GM12878 (cell line): ENCODE results near the gene ADGRD1. TPM values are rescaled to one million over a fixed set of nuclear protein-coding genes. Genes with fewer than 3 reads are reported as not detected.

Source experiments
- ATAC-seq: fragments of 200-7000 bp; cut with Tn5 transposase; 3 replicates; pipeline ENCODE4 v1.9.1; 2020; ENCODE audit warnings: mild to moderate bottlenecking, moderate library complexity
- BruUV-seq: library from RNA; stranded (reverse); fragments of 400-500 nt; replicated peaks from 2 replicates; lab custom pipeline; 2021; lab: Mats Ljungman, UMichigan
- CTCF ChIA-PET: fragments of 300-600 bp; sonication (Branson Sonifier 250); formaldehyde crosslinking; extraction: SDS; loops from one replicate; lab custom pipeline; 2021; ENCODE audit warnings: inconsistent platforms; lab: Yijun Ruan, JAX
- POLR2A ChIA-PET: fragments of 350-600 bp; formaldehyde crosslinking; extraction: SDS; loops from one replicate; lab custom pipeline; 2021; ENCODE audit warnings: inconsistent platforms; lab: Charles Lee
- RAD21 ChIA-PET: fragments of 300-600 bp; sonication (Branson Sonifier 250); formaldehyde crosslinking; loops from one replicate; lab custom pipeline; 2023; ENCODE audit warnings: antibody characterized with exemption; ENCODE audit not compliant: unreplicated experiment; lab: Charles Lee
- SMC1A ChIA-PET: fragments of 300-600 bp; sonication (Branson Sonifier 250); formaldehyde crosslinking; loops from one replicate; lab custom pipeline; 2023; ENCODE audit not compliant: unreplicated experiment, uncharacterized antibody; lab: Charles Lee
- DNase-seq: peaks from one replicate; pipeline ENCODE4 v3.0.0-alpha.2; 2011; ENCODE audit warnings: low read depth, low spot score
- FAIRE-seq: peaks from 3 replicates; lab custom pipeline; 2011; peaks lifted over from hg19 to GRCh38; lab: Jason Lieb, UNC
- H2AFZ ChIP-seq: 2 replicates; pipeline ENCODE4 v1.6.0; 2011; ENCODE audit warnings: low read depth, low read length, control low read depth; ENCODE audit not compliant: control insufficient read depth
- H3K27ac ChIP-seq: 2 replicates; pipeline ENCODE4 v1.5.1; 2011; ENCODE audit warnings: control low read depth; ENCODE audit not compliant: control insufficient read depth, insufficient read depth
- H3K27me3 ChIP-seq, 2 experiments: replicated peaks in 1 of 2; 2 replicates each; pipeline versions ENCODE4 v1.6.0 to v1.6.1; 2011; ENCODE audit warnings: low read length in 1 of 2; ENCODE audit not compliant: control insufficient read depth in 2 of 2, insufficient read depth in 2 of 2
- H3K36me3 ChIP-seq, 2 experiments: 2 replicates each; pipeline ENCODE4 v1.5.1; 2011; ENCODE audit warnings: low read length in 1 of 2; ENCODE audit not compliant: control insufficient read depth in 2 of 2, insufficient read depth in 2 of 2
- H3K4me1 ChIP-seq: 2 replicates; pipeline ENCODE4 v1.6.1; 2011; ENCODE audit warnings: mild to moderate bottlenecking, low read length, moderate library complexity, mixed read lengths; ENCODE audit not compliant: control insufficient read depth, insufficient read depth
- H3K4me2 ChIP-seq: 2 replicates; pipeline ENCODE4 v1.6.0; 2011; ENCODE audit warnings: control low read depth; ENCODE audit not compliant: control insufficient read depth, insufficient read depth
- H3K4me3 ChIP-seq: fragments of 200-600 bp; sonication (generic); 2 replicates; pipeline ENCODE4 v1.5.1; 2016
- H3K79me2 ChIP-seq: 2 replicates; pipeline ENCODE4 v1.6.0; 2011; ENCODE audit warnings: low read length; ENCODE audit not compliant: control insufficient read depth, insufficient read depth
- H3K9ac ChIP-seq: 2 replicates; pipeline ENCODE4 v1.8.0; 2011; ENCODE audit warnings: low read length, control low read depth, mixed read lengths; ENCODE audit not compliant: control insufficient read depth, insufficient read depth
- H3K9me3 ChIP-seq: replicated peaks from 3 replicates; pipeline ENCODE4 v1.5.1; 2011; ENCODE audit warnings: mild to moderate bottlenecking, low read length; ENCODE audit not compliant: control insufficient read depth, insufficient read depth
- H4K20me1 ChIP-seq: 2 replicates; pipeline ENCODE4 v1.6.0; 2011; ENCODE audit not compliant: control insufficient read depth, insufficient read depth
- ATF7 ChIP-seq: fragments of 450-650 bp; IDR thresholded peaks from 2 replicates; pipeline ENCODE4 v1.6.1; 2016; ENCODE audit warnings: low read depth, mild to moderate bottlenecking
- EZH2 ChIP-seq: IDR thresholded peaks from 2 replicates; pipeline ENCODE4 v1.6.1; 2012; ENCODE audit warnings: low read depth, mild to moderate bottlenecking, control low read depth, inconsistent platforms, low read length, borderline replicate concordance; ENCODE audit not compliant: control insufficient read depth
- MEF2B ChIP-seq: fragments of 450-650 bp; IDR thresholded peaks from 2 replicates; pipeline ENCODE4 v1.6.1; 2018; ENCODE audit warnings: mild to moderate bottlenecking, moderate library complexity; ENCODE audit not compliant: partially characterized antibody, poor library complexity, severe bottlenecking
- RAD21 ChIP-seq: IDR thresholded peaks from 2 replicates; pipeline ENCODE4 v1.6.1; 2011; ENCODE audit warnings: mild to moderate bottlenecking, low read depth, low read length, moderate library complexity; ENCODE audit not compliant: insufficient read depth
- SMC3 ChIP-seq: IDR thresholded peaks from 2 replicates; pipeline ENCODE4 v1.6.1; 2011; ENCODE audit warnings: low read length, improper control_type of control experiment, borderline replicate concordance
- WGBS: methylation state at CpG from one replicate; pipeline ENCODE4 v1.1.6; 2016; ENCODE audit warnings: low lambda C conversion rate; ENCODE audit not compliant: insufficient replicate concordance, insufficient coverage; ENCODE audit errors: missing lambda C conversion rate; 5-methylcytosine and 5-hydroxymethylcytosine counted together
- in situ Hi-C: fragments of 300-500 bp; cut with MboI; formaldehyde crosslinking; loops from 9 replicates; pipeline ENCODE4 v1.14.3; 2018; ENCODE audit warnings: mixed read lengths
- intact Hi-C: fragments of 100-400 bp; cut with micrococcal nuclease; formaldehyde crosslinking; loops from one replicate; pipeline ENCODE4 v1.14.2; 2022; ENCODE audit not compliant: unreplicated experiment
- polyA plus RNA-seq, 11 experiments: library from polyadenylated mRNA; depleted of rRNA in 4 of 11; unstranded in 6 of 11; stranded (reverse) in 5 of 11; fragments of >200 nt; fragmentation: Nextera tagmentation in 4 of 11; fragmentation: Illumina TruSeq in 1 of 11; extraction: Ambion mirVana in 4 of 11; extraction: Trizol in 1 of 11; gene quantifications; 1 replicate in 1 of 11; 2 replicates in 10 of 11; pipeline versions ENCODE4 v1.2.1 to v1.2.3, GENCODE V29; 2011 to 2016; ENCODE audit warnings: inconsistent platforms in 2 of 11, missing spikeins in 2 of 11, low read depth in 1 of 11
- total RNA-seq, 4 experiments: library from RNA; depleted of rRNA in 3 of 4; stranded (reverse); fragments of >200 nt in 3 of 4; fragmentation: Illumina TruSeq in 1 of 4; extraction: Trizol in 1 of 4; gene quantifications; 2 replicates each; pipeline versions ENCODE4 v1.2.1 to v1.2.3, GENCODE V29; 2013 to 2021
- TF ChIP-seq, protein P1 (sequence below): IDR thresholded peaks from 2 replicates; pipeline ENCODE4 v1.6.1; 2011; ENCODE audit warnings: low read depth, mild to moderate bottlenecking, low read length, moderate library complexity, borderline replicate concordance; ENCODE audit errors: extremely low read depth
- TF ChIP-seq, protein P2 (sequence below): fragments of 450-650 bp; IDR thresholded peaks from 2 replicates; pipeline ENCODE4 v1.6.1; 2017; ENCODE audit warnings: low read depth, mild to moderate bottlenecking, moderate library complexity
- TF ChIP-seq, protein P3 (sequence below), 3 experiments: IDR thresholded peaks in 2 of 3; conservative IDR thresholded peaks in 1 of 3; 2 replicates each; pipeline ENCODE4 v1.5.1; 2011; ENCODE audit warnings: low read depth in 3 of 3, low read length in 3 of 3, mild to moderate bottlenecking in 3 of 3, control low read depth in 2 of 3, moderate library complexity in 2 of 3, inconsistent platforms in 1 of 3, mixed read lengths in 1 of 3; ENCODE audit not compliant: control insufficient read depth in 2 of 3, insufficient read depth in 1 of 3; ENCODE audit errors: extremely low read depth in 1 of 3

The ADGRD1 gene
- total and polyA plus RNA-seq, 10 of the 15 experiments (the other 5 are each of a cell fraction or from before 2014, with no cell fraction given), result 0.15 to 12.7 (median 1.2) TPM

DNA sequence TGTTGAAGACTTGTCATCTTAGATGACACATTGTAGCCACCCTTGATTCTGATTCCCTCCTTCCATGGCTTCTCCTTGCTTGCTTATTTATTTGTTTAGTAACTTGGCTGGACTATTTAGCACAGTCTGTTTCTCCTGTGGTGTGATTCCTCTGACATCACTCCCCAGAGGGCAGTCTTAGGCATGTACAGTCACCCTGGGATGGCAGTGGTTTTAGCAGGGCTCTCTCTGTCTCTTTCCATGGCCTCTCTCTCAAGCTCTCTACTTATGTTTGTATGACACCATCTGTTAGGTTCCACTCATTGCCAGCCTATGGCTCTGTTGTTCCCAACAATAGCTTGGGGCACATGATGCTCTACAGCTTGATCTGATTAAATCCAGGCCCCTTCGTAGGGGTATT lies 158.3 kb downstream of the ADGRD1 start:
- peak; percentile 84 for ATAC-seq
- Histone ChIP-seq H3K9me3 (no peaks in the 10 kb centered on the region; the same call in 2 of the 3 replicates), H3K4me2 (no peak overlapping the region), H4K20me1 (no peaks in the 10 kb centered on the region), H3K27ac (no peak overlapping the region), H3K9ac (no peak overlapping the region), H3K36me3 (no peaks in the 10 kb centered on the region), H2AFZ (no peak overlapping the region), H3K4me3 (no peak overlapping the region), H3K4me1 (no peaks in the 10 kb centered on the region), H3K27me3 (no peaks in the 10 kb centered on the region), H3K79me2 (no peaks in the 10 kb centered on the region)
- TF ChIP-seq RAD21, result 0 out of 2 replicates have a peak, but pooled peaks have one; percentile 9
- TF ChIP-seq, protein P1, sequence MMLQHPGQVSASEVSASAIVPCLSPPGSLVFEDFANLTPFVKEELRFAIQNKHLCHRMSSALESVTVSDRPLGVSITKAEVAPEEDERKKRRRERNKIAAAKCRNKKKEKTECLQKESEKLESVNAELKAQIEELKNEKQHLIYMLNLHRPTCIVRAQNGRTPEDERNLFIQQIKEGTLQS, result no peak
- TF ChIP-seq SMC3, result 0 out of 2 replicates have a peak, but pooled peaks have one; percentile 10
- peak; percentile 43 for TF ChIP-seq MEF2B
- peak; percentile 24; the same call in 1 of the 2 replicates for TF ChIP-seq ATF7
- no peak for TF ChIP-seq EZH2
- TF ChIP-seq, protein P2, sequence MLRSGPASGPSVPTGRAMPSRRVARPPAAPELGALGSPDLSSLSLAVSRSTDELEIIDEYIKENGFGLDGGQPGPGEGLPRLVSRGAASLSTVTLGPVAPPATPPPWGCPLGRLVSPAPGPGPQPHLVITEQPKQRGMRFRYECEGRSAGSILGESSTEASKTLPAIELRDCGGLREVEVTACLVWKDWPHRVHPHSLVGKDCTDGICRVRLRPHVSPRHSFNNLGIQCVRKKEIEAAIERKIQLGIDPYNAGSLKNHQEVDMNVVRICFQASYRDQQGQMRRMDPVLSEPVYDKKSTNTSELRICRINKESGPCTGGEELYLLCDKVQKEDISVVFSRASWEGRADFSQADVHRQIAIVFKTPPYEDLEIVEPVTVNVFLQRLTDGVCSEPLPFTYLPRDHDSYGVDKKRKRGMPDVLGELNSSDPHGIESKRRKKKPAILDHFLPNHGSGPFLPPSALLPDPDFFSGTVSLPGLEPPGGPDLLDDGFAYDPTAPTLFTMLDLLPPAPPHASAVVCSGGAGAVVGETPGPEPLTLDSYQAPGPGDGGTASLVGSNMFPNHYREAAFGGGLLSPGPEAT, result no peak
- TF ChIP-seq, protein P3, sequence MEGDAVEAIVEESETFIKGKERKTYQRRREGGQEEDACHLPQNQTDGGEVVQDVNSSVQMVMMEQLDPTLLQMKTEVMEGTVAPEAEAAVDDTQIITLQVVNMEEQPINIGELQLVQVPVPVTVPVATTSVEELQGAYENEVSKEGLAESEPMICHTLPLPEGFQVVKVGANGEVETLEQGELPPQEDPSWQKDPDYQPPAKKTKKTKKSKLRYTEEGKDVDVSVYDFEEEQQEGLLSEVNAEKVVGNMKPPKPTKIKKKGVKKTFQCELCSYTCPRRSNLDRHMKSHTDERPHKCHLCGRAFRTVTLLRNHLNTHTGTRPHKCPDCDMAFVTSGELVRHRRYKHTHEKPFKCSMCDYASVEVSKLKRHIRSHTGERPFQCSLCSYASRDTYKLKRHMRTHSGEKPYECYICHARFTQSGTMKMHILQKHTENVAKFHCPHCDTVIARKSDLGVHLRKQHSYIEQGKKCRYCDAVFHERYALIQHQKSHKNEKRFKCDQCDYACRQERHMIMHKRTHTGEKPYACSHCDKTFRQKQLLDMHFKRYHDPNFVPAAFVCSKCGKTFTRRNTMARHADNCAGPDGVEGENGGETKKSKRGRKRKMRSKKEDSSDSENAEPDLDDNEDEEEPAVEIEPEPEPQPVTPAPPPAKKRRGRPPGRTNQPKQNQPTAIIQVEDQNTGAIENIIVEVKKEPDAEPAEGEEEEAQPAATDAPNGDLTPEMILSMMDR (IDR thresholded peaks at IDR 0.05 in 2 of 3, conservative IDR thresholded peaks at IDR 0.05 in 1 of 3; ENCODE audit: control insufficient read depth in 2 of 3, extremely low read depth in 1 of 3, insufficient read depth in 1 of 3, low read depth in 3 of 3, low read length in 3 of 3), result peak in 1 of 3 experiments; percentile 22; a peak in 1 of 6 replicates
- RAD21 ChIA-PET, result interaction anchor here (1.3 to 2.9 kb wide), 6 partner anchors 8 to 284 kb away, joined by 3 to 16 read pairs (median 6); no protein-coding TSS in a partner anchor
- POLR2A ChIA-PET, result interaction anchor here (1.2 kb wide), 1 partner anchor 13 kb away, joined by 4 read pairs; no protein-coding TSS in a partner anchor
- SMC1A ChIA-PET, result interaction anchor here (0.7 to 6.1 kb wide), 8 partner anchors 7 to 350 kb away, joined by 3 to 37 read pairs (median 5); no protein-coding TSS in a partner anchor
- no peak for FAIRE-seq
- in situ Hi-C loops (no loop called here), intact Hi-C loops (no loop called here)
- CTCF ChIA-PET, result interaction anchor here (0.9 to 7.7 kb wide), 4 partner anchors 7 to 342 kb away, joined by 3 to 80 read pairs (median 18); no protein-coding TSS in a partner anchor
- WGBS, result 44% methylated on average over 1 of the region's 1 CpG
- DNase-seq, result no peak
- BruUV-seq, result no TSS peak
